Muscle of leg (tissue), 11 donors: ENCODE data around the gene SLC36A1. TPM values are rescaled to one million over a fixed set of nuclear protein-coding genes. Genes with fewer than 3 reads are reported as not detected.

ENCODE experiments used
- DNase-seq: peaks from one replicate; pipeline ENCODE4 v3.0.0; 2013
- H3K27ac ChIP-seq: one replicate; pipeline ENCODE4 v1.5.1; 2013; ENCODE audit warnings: mild to moderate bottlenecking, low read length, control low read depth
- H3K27me3 ChIP-seq: one replicate; pipeline ENCODE4 v1.6.1; 2013; ENCODE audit warnings: low read length; ENCODE audit not compliant: control insufficient read depth, insufficient read depth
- H3K36me3 ChIP-seq: one replicate; pipeline ENCODE4 v1.6.1; 2013; ENCODE audit warnings: low read length; ENCODE audit not compliant: control insufficient read depth, insufficient read depth
- H3K4me1 ChIP-seq: one replicate; pipeline ENCODE4 v1.6.1; 2013; ENCODE audit warnings: low read length; ENCODE audit not compliant: control insufficient read depth, insufficient read depth
- H3K4me3 ChIP-seq: one replicate; pipeline ENCODE4 v1.5.1; 2013; ENCODE audit warnings: low read length, control low read depth
- H3K9me3 ChIP-seq: replicated peaks from 2 replicates; pipeline ENCODE4 v1.6.1; 2013; ENCODE audit warnings: low read depth, low read length; ENCODE audit not compliant: control insufficient read depth
- WGBS: methylation state at CpG from one replicate; pipeline ENCODE4 v1.1.5; 2013; ENCODE audit warnings: missing lambda C conversion rate; ENCODE audit not compliant: insufficient coverage; 5-methylcytosine and 5-hydroxymethylcytosine counted together
- polyA plus RNA-seq, 8 donors: library from polyadenylated mRNA; unstranded; fragments of 120-200 nt; gene quantifications; one replicate each; pipeline versions ENCODE4 v1.2.1 to v1.2.3, GENCODE V29; 2013; ENCODE audit warnings: inconsistent platforms in 1 of 8, low replicate concordance in 1 of 8; ENCODE audit not compliant: insufficient read length in 8 of 8, insufficient read depth in 1 of 8
- total RNA-seq: library from RNA; stranded (reverse); fragments of 120-200 nt; gene quantifications from one replicate; pipeline ENCODE4 v1.2.4, GENCODE V29; 2013

Gene SLC36A1
- total and polyA plus RNA-seq, 9 donors: 8.4 to 18.3 (median 15.3) TPM

DNA sequence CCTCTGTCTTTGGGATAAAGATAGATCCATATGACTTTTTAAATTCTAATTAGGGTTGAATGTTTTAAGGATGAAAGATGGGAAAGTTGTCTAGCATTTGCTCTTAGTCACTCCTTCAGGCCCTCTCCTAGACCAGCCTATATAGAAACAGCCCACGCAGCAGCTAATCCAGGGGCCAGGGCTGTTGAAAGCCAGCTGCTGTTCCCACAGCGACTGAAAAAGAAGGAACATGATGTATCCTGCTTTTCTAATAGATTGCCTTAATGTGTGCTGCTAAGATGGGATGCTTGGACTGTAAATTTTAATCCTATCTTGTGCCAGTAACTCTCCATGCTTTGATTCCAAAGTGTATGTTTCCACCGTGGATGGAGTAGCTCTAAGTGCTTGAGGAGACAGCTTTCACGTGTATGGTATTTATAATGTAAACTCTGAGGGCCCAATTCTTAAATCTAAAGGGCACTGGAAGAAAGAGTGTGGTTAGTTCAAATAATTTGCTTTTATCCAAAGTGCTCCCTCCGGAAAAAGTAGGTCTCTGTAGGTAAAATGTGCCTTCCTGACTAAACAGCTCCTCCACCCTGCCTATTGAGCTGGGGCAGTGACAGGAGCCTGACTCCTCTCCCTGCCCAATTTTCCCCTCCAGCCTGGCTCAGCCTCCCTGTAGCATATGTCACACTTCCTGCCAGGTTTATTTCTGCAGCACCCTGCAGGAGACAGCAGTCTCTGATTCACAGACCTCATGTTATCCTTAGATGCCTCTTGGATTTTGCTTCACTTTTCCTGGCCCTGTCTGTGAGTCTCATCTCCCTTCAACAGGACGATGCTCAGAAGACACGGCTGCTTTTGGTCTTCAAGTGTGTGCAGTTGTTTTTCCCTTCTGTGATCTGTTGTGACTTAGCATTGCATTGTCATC is 33.2 kb downstream of the SLC36A1 start:
- H3K27ac ChIP-seq: peak overlapping the region; percentile 22
- peaks cover 23% of the 10 kb centered on the region for H3K36me3 ChIP-seq
- H3K4me3 ChIP-seq: no peak overlapping the region
- DNase-seq: peak; percentile 68
- H3K27me3 ChIP-seq: no peaks in the 10 kb centered on the region
- 19% methylated on average over 5 of the region's 7 CpGs for WGBS
- peaks cover 33% of the 10 kb centered on the region for H3K4me1 ChIP-seq
- no peaks in the 10 kb centered on the region for H3K9me3 ChIP-seq

- WGBS: no CpG with 5 or more reads among the region's 3 CpGs
- peak; percentile 74 for DNase-seq
- peaks cover 25% of the 10 kb centered on the region for H3K36me3 ChIP-seq
- peaks cover 13% of the 10 kb centered on the region for H3K4me1 ChIP-seq
- H3K27ac ChIP-seq: peak overlapping the region; percentile 31
- H3K4me3 ChIP-seq: no peak overlapping the region
- no peaks in the 10 kb centered on the region for H3K9me3 ChIP-seq
- H3K27me3 ChIP-seq: no peaks in the 10 kb centered on the region
Observed at GRCh38 chr5:151483176-151483575, 35.8 kb downstream of the SLC36A1 start.

- Histone ChIP-seq H3K27ac (peak overlapping the region; percentile 31), H3K4me1 (peaks cover 10% of the 10 kb centered on the region), H3K27me3 (no peaks in the 10 kb centered on the region), H3K4me3 (no peak overlapping the region), H3K36me3 (peaks cover 30% of the 10 kb centered on the region), H3K9me3 (no peaks in the 10 kb centered on the region)
- no CpG with 5 or more reads among the region's 5 CpGs for WGBS
- DNase-seq: peak; percentile 22
Observed at GRCh38 chr5:151483647-151484046, 36.2 kb downstream of the SLC36A1 start.

GRCh38 chr5:151487544-151487943 is 40.1 kb downstream of the SLC36A1 start:
- no peak for DNase-seq
- H3K9me3 ChIP-seq: no peaks in the 10 kb centered on the region
- H3K4me1 ChIP-seq: peaks cover 11% of the 10 kb centered on the region
- H3K27me3 ChIP-seq: no peaks in the 10 kb centered on the region
- H3K36me3 ChIP-seq: peaks cover 46% of the 10 kb centered on the region
- 90% methylated on average over 6 of the region's 7 CpGs for WGBS
- H3K4me3 ChIP-seq: no peak overlapping the region
- no peak overlapping the region for H3K27ac ChIP-seq

GRCh38 chr5:151490627-151491026 is 43.2 kb downstream of the SLC36A1 start:
- no peak overlapping the region for H3K27ac ChIP-seq

DNA sequence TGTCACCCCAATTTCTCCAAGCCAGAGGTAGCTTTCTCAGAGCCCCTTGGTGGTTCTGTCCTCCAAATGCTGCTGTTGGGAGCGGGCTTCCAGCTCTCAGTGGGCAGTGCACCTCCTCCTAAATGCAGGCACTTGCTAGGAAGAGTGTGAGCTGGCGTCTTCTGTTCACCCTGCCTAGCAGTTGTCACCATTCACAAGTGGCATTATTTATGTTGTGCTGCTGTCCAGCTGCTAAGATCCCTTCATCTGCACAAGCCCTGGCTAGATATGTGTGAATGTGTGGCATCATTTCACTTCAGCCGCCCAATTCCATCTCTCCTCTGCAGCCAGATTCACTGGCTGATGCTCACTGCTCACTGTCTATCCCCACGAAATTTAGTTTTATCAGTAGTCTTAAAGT is 43.7 kb downstream of the SLC36A1 start:
- no CpG with 5 or more reads among the region's 4 CpGs for WGBS
- DNase-seq: peak; percentile 59
- peaks cover 33% of the 10 kb centered on the region for H3K36me3 ChIP-seq
- no peaks in the 10 kb centered on the region for H3K9me3 ChIP-seq
- H3K4me3 ChIP-seq: no peak overlapping the region
- no peaks in the 10 kb centered on the region for H3K27me3 ChIP-seq
- no peak overlapping the region for H3K27ac ChIP-seq
- H3K4me1 ChIP-seq: peaks cover 11% of the 10 kb centered on the region

More at GRCh38 chr5:151490627-151491026, 43.2 kb downstream of the SLC36A1 start:
- Histone ChIP-seq H3K4me1 (peaks cover 11% of the 10 kb centered on the region), H3K27me3 (no peaks in the 10 kb centered on the region), H3K9me3 (no peaks in the 10 kb centered on the region), H3K36me3 (peaks cover 38% of the 10 kb centered on the region), H3K4me3 (no peak overlapping the region)
- no peak for DNase-seq
- 76% methylated on average over 3 of the region's 5 CpGs for WGBS

DNA sequence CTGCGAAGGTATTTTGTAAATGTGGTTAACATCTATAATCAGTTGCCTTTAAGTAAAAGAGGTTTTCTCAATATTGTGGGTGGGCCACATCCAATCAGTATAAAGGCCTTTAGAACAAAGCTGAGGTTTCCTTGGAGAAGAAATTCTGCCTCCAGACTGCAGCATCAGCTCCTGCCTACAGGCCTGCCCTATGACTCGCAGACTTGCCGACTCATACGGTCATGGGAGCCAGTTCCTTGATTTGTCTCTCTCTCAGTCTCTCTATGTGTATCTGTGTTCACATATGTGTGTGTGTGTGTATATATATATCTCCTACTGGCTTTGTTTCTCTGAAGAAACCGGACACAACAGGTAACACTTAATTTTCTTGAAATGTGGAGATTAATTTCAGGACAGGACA is 45.3 kb downstream of the SLC36A1 start:
- peaks cover 11% of the 10 kb centered on the region for H3K4me1 ChIP-seq
- peak; percentile 45 for DNase-seq
- H3K9me3 ChIP-seq: no peaks in the 10 kb centered on the region
- H3K27me3 ChIP-seq: no peaks in the 10 kb centered on the region
- H3K4me3 ChIP-seq: no peak overlapping the region
- peaks cover 28% of the 10 kb centered on the region for H3K36me3 ChIP-seq
- no peak overlapping the region for H3K27ac ChIP-seq
- WGBS: no CpG with 5 or more reads among the region's 5 CpGs

GRCh38 chr5:151493665-151494064 is 46.3 kb downstream of the SLC36A1 start:
- Histone ChIP-seq H3K4me1 (peaks cover 14% of the 10 kb centered on the region), H3K36me3 (peaks cover 18% of the 10 kb centered on the region), H3K27ac (no peak overlapping the region), H3K27me3 (no peaks in the 10 kb centered on the region), H3K4me3 (no peak overlapping the region), H3K9me3 (no peaks in the 10 kb centered on the region)
- 71% methylated on average over 1 of the region's 2 CpGs for WGBS
- DNase-seq: no peak

GRCh38 chr5:151495320-151495719 is 47.9 kb downstream of the SLC36A1 start:
- no CpG with 5 or more reads among the region's 2 CpGs for WGBS
- peaks cover 15% of the 10 kb centered on the region for H3K4me1 ChIP-seq

DNA sequence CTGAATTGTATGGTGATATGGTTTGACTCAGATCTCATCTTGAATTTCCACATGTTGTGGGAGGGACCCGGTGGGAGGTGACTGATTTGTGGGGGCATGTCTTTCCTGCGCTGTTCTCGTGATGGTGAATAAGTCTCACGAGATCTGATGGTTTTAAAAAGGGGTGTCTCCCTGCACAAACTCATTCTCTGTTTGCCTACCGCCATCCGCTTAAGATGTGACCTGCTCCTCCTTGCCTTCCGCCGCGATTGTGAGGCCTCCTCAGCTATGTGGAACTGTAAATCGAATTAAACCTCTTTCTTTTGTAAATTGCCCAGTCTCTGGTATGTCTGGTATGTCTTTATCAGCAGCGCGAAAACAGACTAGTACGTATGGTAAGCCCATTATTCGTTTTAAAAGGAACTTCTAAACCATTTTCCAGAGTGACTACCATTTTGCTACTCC is 48.7 kb downstream of the SLC36A1 start:
- no peaks in the 10 kb centered on the region for H3K9me3 ChIP-seq
- DNase-seq: no peak
- WGBS: 44% methylated on average over 6 of the region's 14 CpGs
- H3K4me1 ChIP-seq: peaks cover 7% of the 10 kb centered on the region
- H3K36me3 ChIP-seq: no peaks in the 10 kb centered on the region
- H3K4me3 ChIP-seq: no peak overlapping the region
- H3K27me3 ChIP-seq: no peaks in the 10 kb centered on the region
- H3K27ac ChIP-seq: no peak overlapping the region

More at GRCh38 chr5:151495320-151495719, 47.9 kb downstream of the SLC36A1 start:
- no peaks in the 10 kb centered on the region for H3K27me3 ChIP-seq
- no peak overlapping the region for H3K4me3 ChIP-seq
- no peak overlapping the region for H3K27ac ChIP-seq
- H3K9me3 ChIP-seq: no peaks in the 10 kb centered on the region
- DNase-seq: no peak
- H3K36me3 ChIP-seq: peaks cover 3% of the 10 kb centered on the region
